ENCODE results near the gene CAPN13. TPM values are rescaled to one million over a fixed set of nuclear protein-coding genes. Genes with fewer than 3 reads are reported as not detected.
A peak's percentile ranks its signal among the peaks of the same experiment; 100 is the strongest.

The CAPN13 gene
- total and polyA plus RNA-seq, 2 of the 4 experiments (the other 2 are of a cell fraction) = not detected

DNA sequence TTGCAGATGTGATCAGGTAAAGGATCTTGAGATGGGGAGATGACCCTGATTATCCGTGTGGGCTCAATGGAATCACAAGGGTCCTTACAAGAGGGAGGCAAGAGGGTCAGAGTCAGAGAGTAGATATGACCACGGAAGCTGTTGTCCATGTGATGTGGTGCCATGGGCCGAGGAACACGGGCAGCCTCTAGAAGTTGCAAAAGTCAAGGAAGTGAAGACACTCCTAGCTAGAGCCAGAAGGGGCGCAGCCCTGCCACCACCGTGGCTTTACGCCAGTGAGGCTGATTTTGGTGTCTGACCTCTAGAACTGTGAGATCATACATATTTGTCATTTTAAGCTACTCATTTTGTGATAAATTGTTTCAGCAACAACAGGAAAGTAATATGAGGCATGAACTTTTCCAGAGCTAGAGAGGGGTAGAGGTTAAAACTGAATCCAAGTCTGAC, 114.4 kb downstream of the CAPN13 start:
- intact Hi-C loops (cut with micrococcal nuclease) = loop anchor here (5.0 kb wide), 1 partner anchor 391 kb away; no protein-coding TSS in a partner anchor

More for the DNA sequence above, 114.4 kb downstream of the CAPN13 start:
- Histone ChIP-seq H3K9me3 (ENCODE audit: control insufficient read depth, insufficient read depth, low read length) (no peaks in the 10 kb centered on the region), H3K9ac (ENCODE audit: low read depth, low read length) (no peak overlapping the region), H2AFZ (replicated peaks; ENCODE audit: low read length, poor library complexity) (no peak overlapping the region), H3K14ac (replicated peaks; ENCODE audit: low read depth, low read length) (peak overlapping the region; percentile 76), H3K9me1 (ENCODE audit: insufficient read depth, low read length) (peaks cover 5% of the 10 kb centered on the region; the same call in 1 of the 2 replicates), H3K27ac (ENCODE audit: insufficient read depth, low read length) (no peak overlapping the region), H3K4ac (ENCODE audit: low read depth, low read length) (peak overlapping the region; percentile 75; the same call in 1 of the 2 replicates), H4K5ac (ENCODE audit: low read depth, low read length) (peak overlapping the region; percentile 62), H3K27me3 (ENCODE audit: control insufficient read depth, insufficient read depth, low read length) (no peaks in the 10 kb centered on the region), H2AK9ac (replicated peaks; ENCODE audit: low read depth, low read length, poor library complexity) (no peak overlapping the region), H4K91ac (ENCODE audit: insufficient read depth, low read depth, low read length) (peak overlapping the region; percentile 75), H2BK5ac (ENCODE audit: low read depth, low read length, poor library complexity, severe bottlenecking) (peak overlapping the region; percentile 48), H2AK5ac (ENCODE audit: low read depth, low read length) (peak overlapping the region; percentile 91; the same call in 1 of the 2 replicates), H2BK15ac (ENCODE audit: low read depth, low read length) (peak overlapping the region; percentile 79; the same call in 2 of the 3 replicates), H3K36me3 (ENCODE audit: control insufficient read depth, insufficient read depth, low read length) (no peaks in the 10 kb centered on the region), H3K4me2 (ENCODE audit: low read depth, low read length) (no peak overlapping the region), H3K18ac (ENCODE audit: low read depth, low read length) (peak overlapping the region; percentile 73), H2BK20ac (ENCODE audit: low read depth, low read length) (peak overlapping the region; percentile 79), H2BK120ac (ENCODE audit: low read depth, low read length) (peak overlapping the region; percentile 85; the same call in 1 of the 2 replicates), H3K79me1 (ENCODE audit: low read depth in 1 of 2, low read length in 2 of 2) (0 out of 4 replicates have a peak, but pooled peaks cover 0 to 2% of the 10 kb centered on the region in 2 experiments), H3K23ac (ENCODE audit: low read depth, low read length) (no peak overlapping the region), H4K8ac (ENCODE audit: low read depth in 2 of 2, low read length in 2 of 2) (peak overlapping the region; percentile 30 to 31; a peak in 2 of 4 replicates), H3K56ac (ENCODE audit: extremely low read depth, insufficient read depth, low read length) (no peak overlapping the region), H3K4me1 (ENCODE audit: control insufficient read depth, insufficient read depth, low read length) (peaks cover 18% of the 10 kb centered on the region), H4K20me1 (ENCODE audit: insufficient read depth, low read length) (no peaks in the 10 kb centered on the region), H3K4me3 (ENCODE audit: insufficient read depth, low read depth, low read length) (no peak overlapping the region)
- in situ Hi-C loops (cut with MboI; ENCODE audit: low sequenced_read_pairs) (no loop called here), dilution Hi-C loops (cut with HindIII; ENCODE audit: low sequenced_read_pairs, unreplicated experiment) (no loop called here)
- ATAC-seq (ENCODE audit: low read depth) (no peak), DNase-seq (no peak)
- ChIA-PET CTCF (interaction anchor here (0.7 to 2.6 kb wide), 8 partner anchors 13 to 528 kb away, joined by 3 to 11 read pairs (median 4); no protein-coding TSS in a partner anchor), POLR2A (ENCODE audit: unreplicated experiment) (interaction anchor here (0.6 kb wide), 1 partner anchor 457 kb away, joined by 3 read pairs; no protein-coding TSS in a partner anchor)
- whole genome bisulfite sequencing, 2 experiments (ENCODE audit: extremely low coverage in 2 of 2, insufficient read length in 1 of 2) = 100% methylated on average over 1 of the region's 7 CpGs; no CpG with 5 or more reads in 1 of the 2 experiments
- TF ChIP-seq CEBPB (IDR thresholded peaks at IDR 0.05; ENCODE audit: low read depth, low read length) (no peak), CHD1 (IDR thresholded peaks at IDR 0.05; ENCODE audit: low read depth, low read length) (no peak), FOS (IDR thresholded peaks at IDR 0.05; ENCODE audit: low read depth, low read length) (no peak), MXI1 (IDR thresholded peaks at IDR 0.05; ENCODE audit: borderline replicate concordance, low read depth, low read length) (no peak), MAZ (IDR thresholded peaks at IDR 0.05; ENCODE audit: borderline replicate concordance, low read depth, low read length) (no peak), RFX5 (IDR thresholded peaks at IDR 0.05; ENCODE audit: low read depth, low read length) (no peak), CTCF (conservative IDR thresholded peaks at IDR 0.05; ENCODE audit: low read depth, low read length) (no peak), ELK1 (IDR thresholded peaks at IDR 0.05; ENCODE audit: borderline replicate concordance, low read depth, low read length) (no peak), RAD21 (IDR thresholded peaks at IDR 0.05; ENCODE audit: low read length) (no peak), MAFK (IDR thresholded peaks at IDR 0.05; ENCODE audit: low read depth, low read length) (no peak), RCOR1 (IDR thresholded peaks at IDR 0.05; ENCODE audit: insufficient replicate concordance, low read length) (no peak), USF2 (IDR thresholded peaks at IDR 0.05; ENCODE audit: low read depth, low read length) (no peak)
- BruUV-seq (replicated peaks) = no TSS peak
